Measurements from ENCODE around the gene TNNI2.

DNA sequence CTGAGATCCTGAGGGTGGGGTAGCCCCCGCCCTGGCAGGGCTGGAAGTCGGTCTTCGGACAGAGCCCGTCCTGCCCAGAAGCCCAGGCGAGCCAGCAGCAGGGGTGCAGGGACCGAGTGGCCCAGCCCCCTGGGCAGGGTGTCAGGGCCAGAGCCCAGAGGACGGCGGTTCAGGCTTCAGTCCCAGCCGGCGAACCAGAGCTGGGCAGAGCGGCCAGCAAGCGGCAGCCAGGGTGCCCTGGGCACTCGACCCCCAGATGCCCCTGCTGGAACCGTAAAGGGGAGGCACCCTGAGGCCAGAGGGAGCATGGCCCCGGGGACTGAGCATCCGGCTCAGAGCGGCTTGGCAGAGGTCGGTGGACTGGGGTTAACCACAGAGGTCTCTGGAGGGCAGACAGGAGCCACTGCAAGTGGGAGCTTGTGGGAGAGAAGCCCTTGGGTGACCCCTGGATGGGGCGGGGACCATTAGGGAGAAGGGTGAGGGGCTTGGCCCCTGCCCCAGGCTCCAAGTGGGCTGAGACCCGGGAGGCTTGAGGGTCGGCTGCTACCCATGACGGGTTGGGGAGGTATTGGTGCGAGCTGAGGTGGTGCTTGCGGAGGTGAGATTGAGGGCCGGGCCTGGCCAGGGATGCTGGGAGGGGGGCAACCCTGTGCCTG lies 30.0 kb downstream of the TNNI2 start:
- TF ChIP-seq TAF1 (IDR thresholded peaks at IDR 0.05; ENCODE audit: borderline replicate concordance, low read depth, low read length) (no peak), SMC3 (IDR thresholded peaks at IDR 0.05; ENCODE audit: low read depth, low read length) (no peak), RXRA (IDR thresholded peaks at IDR 0.05; ENCODE audit: borderline replicate concordance, low read depth) (no peak), EZH2phosphoT487 (IDR thresholded peaks at IDR 0.05; ENCODE audit: borderline replicate concordance, low read depth) (no peak), RFX5 (IDR thresholded peaks at IDR 0.05; ENCODE audit: low read length) (no peak), ZBTB33 (IDR thresholded peaks at IDR 0.05; ENCODE audit: borderline replicate concordance, low read depth) (no peak), YY1 (IDR thresholded peaks at IDR 0.05; ENCODE audit: low read depth) (no peak), ELF1 (IDR thresholded peaks at IDR 0.05) (no peak), FOSL2 (IDR thresholded peaks at IDR 0.05; ENCODE audit: borderline replicate concordance, low read depth) (no peak), FOXJ3 (CRISPR knock-in tag; IDR thresholded peaks at IDR 0.05) (no peak)
- TF ChIP-seq, protein P1, sequence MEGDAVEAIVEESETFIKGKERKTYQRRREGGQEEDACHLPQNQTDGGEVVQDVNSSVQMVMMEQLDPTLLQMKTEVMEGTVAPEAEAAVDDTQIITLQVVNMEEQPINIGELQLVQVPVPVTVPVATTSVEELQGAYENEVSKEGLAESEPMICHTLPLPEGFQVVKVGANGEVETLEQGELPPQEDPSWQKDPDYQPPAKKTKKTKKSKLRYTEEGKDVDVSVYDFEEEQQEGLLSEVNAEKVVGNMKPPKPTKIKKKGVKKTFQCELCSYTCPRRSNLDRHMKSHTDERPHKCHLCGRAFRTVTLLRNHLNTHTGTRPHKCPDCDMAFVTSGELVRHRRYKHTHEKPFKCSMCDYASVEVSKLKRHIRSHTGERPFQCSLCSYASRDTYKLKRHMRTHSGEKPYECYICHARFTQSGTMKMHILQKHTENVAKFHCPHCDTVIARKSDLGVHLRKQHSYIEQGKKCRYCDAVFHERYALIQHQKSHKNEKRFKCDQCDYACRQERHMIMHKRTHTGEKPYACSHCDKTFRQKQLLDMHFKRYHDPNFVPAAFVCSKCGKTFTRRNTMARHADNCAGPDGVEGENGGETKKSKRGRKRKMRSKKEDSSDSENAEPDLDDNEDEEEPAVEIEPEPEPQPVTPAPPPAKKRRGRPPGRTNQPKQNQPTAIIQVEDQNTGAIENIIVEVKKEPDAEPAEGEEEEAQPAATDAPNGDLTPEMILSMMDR (IDR thresholded peaks at IDR 0.05): no peak
- TF ChIP-seq, protein P2, sequence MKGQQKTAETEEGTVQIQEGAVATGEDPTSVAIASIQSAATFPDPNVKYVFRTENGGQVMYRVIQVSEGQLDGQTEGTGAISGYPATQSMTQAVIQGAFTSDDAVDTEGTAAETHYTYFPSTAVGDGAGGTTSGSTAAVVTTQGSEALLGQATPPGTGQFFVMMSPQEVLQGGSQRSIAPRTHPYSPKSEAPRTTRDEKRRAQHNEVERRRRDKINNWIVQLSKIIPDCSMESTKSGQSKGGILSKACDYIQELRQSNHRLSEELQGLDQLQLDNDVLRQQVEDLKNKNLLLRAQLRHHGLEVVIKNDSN (IDR thresholded peaks at IDR 0.05; ENCODE audit: borderline replicate concordance, low read depth): no peak
- TF ChIP-seq, protein P3, sequence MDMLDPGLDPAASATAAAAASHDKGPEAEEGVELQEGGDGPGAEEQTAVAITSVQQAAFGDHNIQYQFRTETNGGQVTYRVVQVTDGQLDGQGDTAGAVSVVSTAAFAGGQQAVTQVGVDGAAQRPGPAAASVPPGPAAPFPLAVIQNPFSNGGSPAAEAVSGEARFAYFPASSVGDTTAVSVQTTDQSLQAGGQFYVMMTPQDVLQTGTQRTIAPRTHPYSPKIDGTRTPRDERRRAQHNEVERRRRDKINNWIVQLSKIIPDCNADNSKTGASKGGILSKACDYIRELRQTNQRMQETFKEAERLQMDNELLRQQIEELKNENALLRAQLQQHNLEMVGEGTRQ (IDR thresholded peaks at IDR 0.05; ENCODE audit: borderline replicate concordance, low read depth, low read length): no peak

All from SK-N-SH (cell line).